ENCODE data around the gene NEUROD2. TPM values are rescaled to one million over a fixed set of nuclear protein-coding genes. Genes with fewer than 3 reads are reported as not detected.
A peak's percentile ranks its signal among the peaks of the same experiment; 100 is the strongest.

NEUROD2 gene
- total and polyA plus RNA-seq, 2 of the 13 experiments (the other 11 are each of a cell fraction or from before 2014, with no cell fraction given): not detected

- no peak for TF ChIP-seq NFKBIZ (CRISPR knock-in tag; IDR thresholded peaks at IDR 0.05)
- no peak for TF ChIP-seq FOXM1 (CRISPR knock-in tag; IDR thresholded peaks at IDR 0.05)
- no peak for TF ChIP-seq ZNF569 (CRISPR knock-in tag; IDR thresholded peaks at IDR 0.05; ENCODE audit: borderline replicate concordance)
- 0 out of 2 replicates have a peak, but pooled peaks have one; percentile 65 for TF ChIP-seq ESRRA (CRISPR knock-in tag; IDR thresholded peaks at IDR 0.05; ENCODE audit: low read depth)
- no peak for TF ChIP-seq KLF9 (CRISPR knock-in tag; IDR thresholded peaks at IDR 0.05; ENCODE audit: low read depth)
- peak; percentile 61; the same call in 1 of the 2 replicates for TF ChIP-seq ADNP (CRISPR knock-in tag; IDR thresholded peaks at IDR 0.05)
- no peak for TF ChIP-seq THYN1 (CRISPR knock-in tag; IDR thresholded peaks at IDR 0.05; ENCODE audit: borderline replicate concordance, low read depth)
- no peak for TF ChIP-seq ZBTB14 (CRISPR knock-in tag; IDR thresholded peaks at IDR 0.05)
- TF ChIP-seq MTA1 (CRISPR knock-in tag; IDR thresholded peaks at IDR 0.05; ENCODE audit: borderline replicate concordance): no peak
- TF ChIP-seq GABPB1 (CRISPR knock-in tag; IDR thresholded peaks at IDR 0.05): no peak
- no peak for TF ChIP-seq ZNF337 (CRISPR knock-in tag; IDR thresholded peaks at IDR 0.05; ENCODE audit: borderline replicate concordance, low read depth)
- TF ChIP-seq ZNF607 (CRISPR knock-in tag; IDR thresholded peaks at IDR 0.05; ENCODE audit: borderline replicate concordance): no peak
- TF ChIP-seq ZNF333 (CRISPR knock-in tag; IDR thresholded peaks at IDR 0.05; ENCODE audit: borderline replicate concordance): peak; percentile 45; the same call in 1 of the 2 replicates
- no peak for TF ChIP-seq E2F5 (CRISPR knock-in tag; conservative IDR thresholded peaks at IDR 0.05)
- TF ChIP-seq ZNF230 (CRISPR knock-in tag; IDR thresholded peaks at IDR 0.05): no peak
- no peak for TF ChIP-seq ZNF3 (CRISPR knock-in tag; IDR thresholded peaks at IDR 0.05)
- no peak for TF ChIP-seq SNAPC4 (CRISPR knock-in tag; IDR thresholded peaks at IDR 0.05)
Observed at GRCh38 chr17:39653662-39654331, 46.1 kb upstream of the NEUROD2 start (continued).

Measured in HepG2 (cell line).